ENCODE results near the gene PROCA1.

DNA sequence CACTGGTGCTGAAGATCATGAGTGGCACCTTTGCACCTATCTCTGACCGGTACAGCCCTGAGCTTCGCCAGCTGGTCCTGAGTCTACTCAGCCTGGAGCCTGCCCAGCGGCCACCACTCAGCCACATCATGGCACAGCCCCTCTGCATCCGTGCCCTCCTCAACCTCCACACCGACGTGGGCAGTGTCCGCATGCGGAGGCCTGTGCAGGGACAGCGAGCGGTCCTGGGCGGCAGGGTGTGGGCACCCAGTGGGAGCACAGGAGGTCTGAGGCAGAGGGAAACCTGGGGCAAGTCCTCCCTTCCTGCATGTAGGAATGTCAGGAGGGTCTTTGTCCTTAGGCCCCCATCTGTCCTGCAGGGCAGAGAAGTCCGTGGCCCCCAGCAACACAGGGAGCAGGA is 25.6 kb upstream of the PROCA1 start:
- TF ChIP-seq POLR2A (IDR thresholded peaks at IDR 0.05; ENCODE audit: low read depth, low read length): no peak
- no peak for TF ChIP-seq TAF1 (IDR thresholded peaks at IDR 0.05; ENCODE audit: low read depth, low read length)
- TF ChIP-seq POU2F2 (IDR thresholded peaks at IDR 0.05; ENCODE audit: low read depth, low read length): no peak
- no peak for TF ChIP-seq POLR2AphosphoS5 (IDR thresholded peaks at IDR 0.05; ENCODE audit: low read depth, low read length)
